ENCODE results near the gene CNN2.

DNA sequence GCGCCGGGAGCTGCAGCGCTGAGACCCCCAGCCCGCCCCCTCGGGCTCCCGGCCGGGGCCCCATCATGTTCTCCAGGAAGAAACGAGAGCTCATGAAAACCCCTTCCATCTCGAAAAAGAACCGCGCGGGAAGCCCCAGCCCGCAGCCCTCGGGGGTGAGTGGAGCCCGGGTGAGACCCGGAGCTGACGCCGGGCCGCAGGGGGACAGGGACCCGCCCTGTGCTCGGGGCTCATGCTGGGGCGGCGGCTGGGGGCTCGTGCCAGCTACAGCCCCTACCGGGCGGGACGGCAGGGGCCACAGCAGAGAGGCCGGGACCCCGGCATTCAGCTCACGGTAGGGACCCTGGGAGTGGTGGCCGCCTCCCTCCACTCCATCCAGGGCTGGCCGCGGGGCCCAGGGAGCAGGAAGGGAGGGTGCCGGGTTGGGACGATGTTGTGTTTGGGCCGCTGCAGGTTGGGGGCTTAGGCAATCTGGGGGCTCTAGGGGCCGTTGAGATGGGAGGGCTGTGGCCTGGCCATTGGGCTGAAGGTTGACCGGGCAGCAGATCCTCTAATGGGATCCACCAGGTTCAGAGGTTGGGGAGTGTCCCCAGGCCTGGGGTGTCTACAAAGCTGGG, 41.0 kb downstream of the CNN2 start:
- TF ChIP-seq, protein P1, sequence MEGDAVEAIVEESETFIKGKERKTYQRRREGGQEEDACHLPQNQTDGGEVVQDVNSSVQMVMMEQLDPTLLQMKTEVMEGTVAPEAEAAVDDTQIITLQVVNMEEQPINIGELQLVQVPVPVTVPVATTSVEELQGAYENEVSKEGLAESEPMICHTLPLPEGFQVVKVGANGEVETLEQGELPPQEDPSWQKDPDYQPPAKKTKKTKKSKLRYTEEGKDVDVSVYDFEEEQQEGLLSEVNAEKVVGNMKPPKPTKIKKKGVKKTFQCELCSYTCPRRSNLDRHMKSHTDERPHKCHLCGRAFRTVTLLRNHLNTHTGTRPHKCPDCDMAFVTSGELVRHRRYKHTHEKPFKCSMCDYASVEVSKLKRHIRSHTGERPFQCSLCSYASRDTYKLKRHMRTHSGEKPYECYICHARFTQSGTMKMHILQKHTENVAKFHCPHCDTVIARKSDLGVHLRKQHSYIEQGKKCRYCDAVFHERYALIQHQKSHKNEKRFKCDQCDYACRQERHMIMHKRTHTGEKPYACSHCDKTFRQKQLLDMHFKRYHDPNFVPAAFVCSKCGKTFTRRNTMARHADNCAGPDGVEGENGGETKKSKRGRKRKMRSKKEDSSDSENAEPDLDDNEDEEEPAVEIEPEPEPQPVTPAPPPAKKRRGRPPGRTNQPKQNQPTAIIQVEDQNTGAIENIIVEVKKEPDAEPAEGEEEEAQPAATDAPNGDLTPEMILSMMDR (IDR thresholded peaks at IDR 0.05): no peak
- TF ChIP-seq POLR2A (IDR thresholded peaks at IDR 0.05): no peak
